ENCODE measurements around the gene REXO5.

Gene REXO5

DNA sequence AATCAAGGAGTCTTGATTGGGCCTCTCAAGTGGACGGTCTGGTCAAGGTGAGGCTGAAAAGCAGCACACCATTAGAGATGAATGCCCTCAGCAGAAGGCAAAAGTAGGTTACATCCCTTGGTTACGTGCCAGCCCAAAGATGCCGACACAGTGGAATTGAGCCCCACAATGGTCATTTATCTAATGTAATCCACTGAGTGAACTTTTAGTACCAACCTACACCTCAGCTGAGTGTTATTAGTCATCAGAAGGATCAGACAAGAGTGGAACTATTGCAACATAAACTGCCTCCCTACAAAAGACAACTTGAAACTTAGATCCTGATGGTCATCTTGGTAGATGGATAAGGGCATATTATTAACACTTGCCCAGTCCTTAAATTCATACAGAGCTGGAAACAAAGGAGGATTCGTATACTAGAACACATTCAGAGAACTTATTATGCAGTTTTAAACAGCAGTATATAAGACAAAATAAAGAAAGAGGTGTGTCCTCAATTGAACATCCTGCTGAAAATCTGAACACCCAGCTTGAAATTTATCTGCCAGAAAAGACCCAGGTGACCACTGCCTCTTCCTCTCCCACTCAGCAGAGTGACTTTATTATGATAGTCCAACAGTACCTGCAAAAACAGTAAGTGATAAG, 91.0 kb downstream of the REXO5 start:
- no peaks in the 10 kb centered on the region for H3K9me3 ChIP-seq (ENCODE audit: insufficient read depth, low read length)
- peaks cover 42% of the 10 kb centered on the region for H3K36me3 ChIP-seq (ENCODE audit: insufficient read depth, insufficient read length, low read length)
- H3K9ac ChIP-seq (ENCODE audit: insufficient read length, low read depth), result no peak overlapping the region

DNA sequence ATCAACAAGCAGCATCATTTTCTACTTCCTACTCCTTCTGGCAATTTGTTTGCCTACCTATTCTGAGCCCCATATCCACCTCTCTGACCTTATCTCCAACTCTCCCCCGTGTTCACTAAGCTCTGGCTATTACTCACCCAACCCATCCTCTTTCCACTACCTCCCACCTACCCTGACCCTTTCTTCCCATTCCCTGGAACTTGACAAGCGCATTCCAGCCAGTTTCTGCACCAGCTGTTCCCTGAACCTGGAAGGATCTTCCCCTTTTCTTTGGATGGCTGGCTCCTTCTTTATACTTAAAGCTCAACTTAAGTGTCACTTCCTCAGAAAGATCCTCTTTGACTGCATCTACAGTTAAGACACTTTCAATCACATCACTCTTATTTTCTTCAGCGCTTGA, 91.6 kb downstream of the REXO5 start:
- Histone ChIP-seq H3K4me3 (ENCODE audit: insufficient read length, low read depth) (no peak overlapping the region), H3K9me3 (ENCODE audit: insufficient read depth, low read length) (no peaks in the 10 kb centered on the region), H3K4me1 (ENCODE audit: insufficient read depth, insufficient read length) (peaks cover 3% of the 10 kb centered on the region), H3K9ac (ENCODE audit: insufficient read length, low read depth) (no peak overlapping the region), H3K36me3 (ENCODE audit: insufficient read depth, insufficient read length, low read length) (peaks cover 46% of the 10 kb centered on the region), H3K27me3 (ENCODE audit: insufficient read depth, insufficient read length) (no peaks in the 10 kb centered on the region)
- TF ChIP-seq ZNF274 (IDR thresholded peaks at IDR 0.05; ENCODE audit: low read depth, low read length), result no peak
- TF ChIP-seq SUZ12 (IDR thresholded peaks at IDR 0.05; ENCODE audit: extremely low read depth, insufficient read depth, insufficient read length), result no peak
- TF ChIP-seq YY1 (IDR thresholded peaks at IDR 0.05; ENCODE audit: insufficient read depth, insufficient read length), result no peak
- no peak for DNase-seq (ENCODE audit: low read depth, low spot score)

More for the DNA sequence above, 91.0 kb downstream of the REXO5 start:
- Histone ChIP-seq H3K4me3 (ENCODE audit: insufficient read length, low read depth) (no peak overlapping the region), H3K27me3 (ENCODE audit: insufficient read depth, insufficient read length) (no peaks in the 10 kb centered on the region), H3K4me1 (ENCODE audit: insufficient read depth, insufficient read length) (peaks cover 3% of the 10 kb centered on the region)
- DNase-seq (ENCODE audit: low read depth, low spot score), result no peak
- no peak for TF ChIP-seq YY1 (IDR thresholded peaks at IDR 0.05; ENCODE audit: insufficient read depth, insufficient read length)
- TF ChIP-seq ZNF274 (IDR thresholded peaks at IDR 0.05; ENCODE audit: low read depth, low read length), result no peak
- no peak for TF ChIP-seq SUZ12 (IDR thresholded peaks at IDR 0.05; ENCODE audit: extremely low read depth, insufficient read depth, insufficient read length)

DNA sequence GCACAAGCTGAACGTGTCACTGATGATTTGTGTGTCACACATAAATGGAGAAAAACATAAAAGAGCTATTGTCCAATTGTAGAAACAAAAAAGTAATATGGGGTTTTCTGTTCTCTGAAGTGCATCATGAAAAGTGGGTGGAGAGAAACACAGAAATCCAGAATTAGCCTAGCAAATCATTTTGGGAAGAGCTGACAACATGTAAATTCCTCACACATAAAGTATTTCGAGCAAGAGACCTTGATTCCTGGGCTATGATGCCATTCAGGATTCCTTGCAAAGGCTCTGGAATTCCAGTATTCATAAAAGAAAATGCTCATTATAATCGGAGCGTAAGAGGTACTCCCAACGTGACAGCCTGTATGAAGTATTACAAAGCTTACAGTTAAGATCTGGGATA, 92.7 kb downstream of the REXO5 start:
- Histone ChIP-seq H3K36me3 (ENCODE audit: insufficient read depth, insufficient read length, low read length) (peaks cover 45% of the 10 kb centered on the region), H3K27me3 (ENCODE audit: insufficient read depth, insufficient read length) (no peaks in the 10 kb centered on the region), H3K9me3 (ENCODE audit: insufficient read depth, low read length) (no peaks in the 10 kb centered on the region), H3K4me3 (ENCODE audit: insufficient read length, low read depth) (peak overlapping the region; percentile 86), H3K4me1 (ENCODE audit: insufficient read depth, insufficient read length) (peaks cover 3% of the 10 kb centered on the region), H3K9ac (ENCODE audit: insufficient read length, low read depth) (peak overlapping the region; percentile 90)
- no peak for DNase-seq (ENCODE audit: low read depth, low spot score)
- no peak for TF ChIP-seq YY1 (IDR thresholded peaks at IDR 0.05; ENCODE audit: insufficient read depth, insufficient read length)
- TF ChIP-seq SUZ12 (IDR thresholded peaks at IDR 0.05; ENCODE audit: extremely low read depth, insufficient read depth, insufficient read length), result no peak
- no peak for TF ChIP-seq ZNF274 (IDR thresholded peaks at IDR 0.05; ENCODE audit: low read depth, low read length)

All from NT2/D1 (cell line).